HG03571 (cell line): ENCODE data around the gene EDEM2.
"Not testable (repeated sequence)": the region's sequence is repeated elsewhere in the genome, so short reads cannot be mapped to it uniquely, and the experiment has no call there.

Experiments
- ATAC-seq: cut with Tn5 transposase; IDR thresholded peaks from one replicate; pipeline ENCODE4 v1.9.1; 2021; ENCODE audit not compliant: unreplicated experiment

The EDEM2 gene

GRCh38 chr20:35088231-35089145, 58.6 kb downstream of the EDEM2 start:
- ATAC-seq = no peak

- ATAC-seq = no peak
Observed at GRCh38 chr20:35087791-35088190, 59.3 kb downstream of the EDEM2 start.

GRCh38 chr20:35087355-35087754, 59.8 kb downstream of the EDEM2 start:
- no peak for ATAC-seq

GRCh38 chr20:35085477-35086225, 61.5 kb downstream of the EDEM2 start:
- no peak for ATAC-seq

- no peak for ATAC-seq
Observed at GRCh38 chr20:35084998-35085397, 62.1 kb downstream of the EDEM2 start.

GRCh38 chr20:35080348-35080642, 66.8 kb downstream of the EDEM2 start:
- ATAC-seq = not testable (repeated sequence)

GRCh38 chr20:35079472-35080347, 67.4 kb downstream of the EDEM2 start:
- no peak for ATAC-seq

GRCh38 chr20:35077872-35078271, 69.3 kb downstream of the EDEM2 start:
- ATAC-seq = no peak

GRCh38 chr20:35077341-35077740, 69.8 kb downstream of the EDEM2 start:
- no peak for ATAC-seq

GRCh38 chr20:35071436-35072153, 75.5 kb downstream of the EDEM2 start:
- ATAC-seq = not testable (repeated sequence)

- no peak for ATAC-seq
Observed at GRCh38 chr20:35066194-35066593, 80.9 kb downstream of the EDEM2 start.
